Keratinocyte (primary cell): ENCODE data around the gene NF2.

Source experiments
- CTCF ChIP-seq, 3 experiments: IDR thresholded peaks in 1 of 3; conservative IDR thresholded peaks in 1 of 3; optimal IDR thresholded peaks in 1 of 3; 2 replicates in 2 of 3; 3 replicates in 1 of 3; pipeline versions ENCODE3 to v1.5.1; 2011; ENCODE audit warnings: low read length in 3 of 3, mild to moderate bottlenecking in 3 of 3, moderate library complexity in 2 of 3, control low read depth in 1 of 3, inconsistent platforms in 1 of 3; ENCODE audit not compliant: insufficient read depth in 2 of 3; ENCODE audit errors: extremely low read depth in 1 of 3
- EZH2 ChIP-seq: IDR thresholded peaks from one replicate; pipeline ENCODE4 v1.6.1; 2012; ENCODE audit warnings: inconsistent platforms, mild to moderate bottlenecking, low read length, moderate library complexity

GRCh38 chr22:29596408-29596807, 7.0 kb upstream of the NF2 start:
- TF ChIP-seq CTCF (optimal IDR thresholded peaks at IDR 0.05 in 1 of 3, IDR thresholded peaks at IDR 0.05 in 1 of 3, conservative IDR thresholded peaks at IDR 0.05 in 1 of 3; ENCODE audit: extremely low read depth in 1 of 3, insufficient read depth in 2 of 3, low read length in 3 of 3) (no peak), EZH2 (no peak)
